ENCODE results near the gene PACRG. TPM values are rescaled to one million over a fixed set of nuclear protein-coding genes. Genes with fewer than 3 reads are reported as not detected.

The PACRG gene
- total RNA-seq, 1 experiment from 2014 or later = not detected

- no peak for DNase-seq (ENCODE audit: low read depth)
Observed at GRCh38 chr6:163333038-163333437, 605.3 kb downstream of the PACRG start.

- no peak for DNase-seq (ENCODE audit: low read depth)
Observed at GRCh38 chr6:163333701-163334663, 606.2 kb downstream of the PACRG start.

- DNase-seq (ENCODE audit: low read depth) = no peak
Observed at GRCh38 chr6:163335056-163335455, 607.3 kb downstream of the PACRG start.

GRCh38 chr6:163335671-163336545 is 608.1 kb downstream of the PACRG start:
- no peak for DNase-seq (ENCODE audit: low read depth)

GRCh38 chr6:163336961-163337360 is 609.2 kb downstream of the PACRG start:
- DNase-seq (ENCODE audit: low read depth) = no peak

- no peak for DNase-seq (ENCODE audit: low read depth)
Observed at GRCh38 chr6:163337958-163338357, 610.2 kb downstream of the PACRG start.

- peak; percentile 83 for DNase-seq (ENCODE audit: low read depth)
Observed at GRCh38 chr6:163338671-163339405, 611.1 kb downstream of the PACRG start.

- DNase-seq (ENCODE audit: low read depth) = no peak
Observed at GRCh38 chr6:163339466-163339865, 611.7 kb downstream of the PACRG start.

GRCh38 chr6:163340201-163340887 is 612.6 kb downstream of the PACRG start:
- peak; percentile 54 for DNase-seq (ENCODE audit: low read depth)

GRCh38 chr6:163341224-163342061 is 613.7 kb downstream of the PACRG start:
- DNase-seq (ENCODE audit: low read depth) = no peak

GRCh38 chr6:163342571-163343539 is 615.1 kb downstream of the PACRG start:
- no peak for DNase-seq (ENCODE audit: low read depth)

- no peak for DNase-seq (ENCODE audit: low read depth)
Observed at GRCh38 chr6:163343609-163344008, 615.8 kb downstream of the PACRG start.

GRCh38 chr6:163344411-163344810 is 616.6 kb downstream of the PACRG start:
- no peak for DNase-seq (ENCODE audit: low read depth)

- no peak for DNase-seq (ENCODE audit: low read depth)
Observed at GRCh38 chr6:163345931-163346330, 618.2 kb downstream of the PACRG start.

- no peak for DNase-seq (ENCODE audit: low read depth)
Observed at GRCh38 chr6:163346497-163346961, 618.8 kb downstream of the PACRG start.

GRCh38 chr6:163347021-163347446 is 619.3 kb downstream of the PACRG start:
- DNase-seq (ENCODE audit: low read depth) = peak; percentile 36

- DNase-seq (ENCODE audit: low read depth) = peak; percentile 15
Observed at GRCh38 chr6:163348789-163349680, 621.3 kb downstream of the PACRG start.

GRCh38 chr6:163349696-163350095 is 621.9 kb downstream of the PACRG start:
- no peak for DNase-seq (ENCODE audit: low read depth)

Measured in RPMI7951 (cell line).